ENCODE results near the gene ATP9A.

Gene ATP9A

DNA sequence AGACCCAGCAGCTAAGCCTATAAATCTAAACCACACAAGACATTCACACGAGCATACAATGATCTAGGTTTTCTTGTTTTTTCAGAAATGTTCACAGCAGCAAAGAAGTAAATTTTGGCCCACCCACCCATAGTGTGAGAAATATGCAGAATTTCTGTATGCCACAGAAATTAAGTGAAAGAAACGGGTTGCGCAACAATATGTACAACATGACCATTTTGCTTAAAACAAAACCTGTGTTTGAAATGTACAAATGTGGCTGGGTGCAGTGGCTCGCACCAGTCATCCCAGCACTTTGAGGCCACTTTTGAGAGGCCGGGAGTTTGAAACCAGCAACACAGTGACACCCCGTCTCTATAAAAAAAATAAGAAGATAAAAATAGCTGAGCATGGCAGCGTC lies 24.8 kb upstream of the ATP9A start:
- Histone ChIP-seq H3K9me3 (ENCODE audit: control insufficient read depth, insufficient read depth, low read depth, low read length) (no peaks in the 10 kb centered on the region), H3K36me3 (ENCODE audit: control insufficient read depth in 2 of 2, insufficient read depth in 1 of 2, low read length in 2 of 2) (no peaks in the 10 kb centered on the region), H3K4me3 (ENCODE audit: low read depth, low read length) (no peak overlapping the region), H3K4me1 (ENCODE audit: control insufficient read depth, insufficient read depth, low read length) (peaks cover 10% of the 10 kb centered on the region), H3K27ac (ENCODE audit: extremely low read depth, low read depth, low read length) (no peak overlapping the region)
- no peak for TF ChIP-seq IKZF3 (tag by site-specific recombination; IDR thresholded peaks at IDR 0.05)
- TF ChIP-seq ZNF585B (tag by site-specific recombination; IDR thresholded peaks at IDR 0.05), result no peak
- no peak for TF ChIP-seq ZNF571 (tag by site-specific recombination; IDR thresholded peaks at IDR 0.05)
- TF ChIP-seq, protein P1, sequence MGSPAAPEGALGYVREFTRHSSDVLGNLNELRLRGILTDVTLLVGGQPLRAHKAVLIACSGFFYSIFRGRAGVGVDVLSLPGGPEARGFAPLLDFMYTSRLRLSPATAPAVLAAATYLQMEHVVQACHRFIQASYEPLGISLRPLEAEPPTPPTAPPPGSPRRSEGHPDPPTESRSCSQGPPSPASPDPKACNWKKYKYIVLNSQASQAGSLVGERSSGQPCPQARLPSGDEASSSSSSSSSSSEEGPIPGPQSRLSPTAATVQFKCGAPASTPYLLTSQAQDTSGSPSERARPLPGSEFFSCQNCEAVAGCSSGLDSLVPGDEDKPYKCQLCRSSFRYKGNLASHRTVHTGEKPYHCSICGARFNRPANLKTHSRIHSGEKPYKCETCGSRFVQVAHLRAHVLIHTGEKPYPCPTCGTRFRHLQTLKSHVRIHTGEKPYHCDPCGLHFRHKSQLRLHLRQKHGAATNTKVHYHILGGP (tag by site-specific recombination; IDR thresholded peaks at IDR 0.05), result no peak
- no peak for TF ChIP-seq ZNF776 (tag by site-specific recombination; IDR thresholded peaks at IDR 0.05; ENCODE audit: borderline replicate concordance)
- TF ChIP-seq, protein P2, sequence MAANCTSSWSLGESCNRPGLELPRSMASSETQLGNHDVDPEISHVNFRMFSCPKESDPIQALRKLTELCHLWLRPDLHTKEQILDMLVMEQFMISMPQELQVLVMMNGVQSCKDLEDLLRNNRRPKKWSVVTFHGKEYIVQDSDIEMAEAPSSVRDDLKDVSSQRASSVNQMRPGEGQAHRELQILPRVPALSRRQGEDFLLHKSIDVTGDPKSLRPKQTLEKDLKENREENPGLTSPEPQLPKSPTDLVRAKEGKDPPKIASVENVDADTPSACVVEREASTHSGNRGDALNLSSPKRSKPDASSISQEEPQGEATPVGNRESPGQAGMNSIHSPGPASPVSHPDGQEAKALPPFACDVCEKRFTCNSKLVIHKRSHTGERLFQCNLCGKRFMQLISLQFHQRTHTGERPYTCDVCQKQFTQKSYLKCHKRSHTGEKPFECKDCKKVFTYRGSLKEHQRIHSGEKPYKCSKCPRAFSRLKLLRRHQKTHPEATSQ (tag by site-specific recombination; IDR thresholded peaks at IDR 0.05), result no peak
- TF ChIP-seq WT1 (tag by site-specific recombination; IDR thresholded peaks at IDR 0.05), result no peak
- TF ChIP-seq BCL11A (tag by site-specific recombination; IDR thresholded peaks at IDR 0.05; ENCODE audit: low read depth), result no peak
- TF ChIP-seq ZNF670 (tag by site-specific recombination; IDR thresholded peaks at IDR 0.05; ENCODE audit: low read depth), result no peak
- TF ChIP-seq GLIS1 (tag by site-specific recombination; IDR thresholded peaks at IDR 0.05), result no peak
- TF ChIP-seq, protein P3, sequence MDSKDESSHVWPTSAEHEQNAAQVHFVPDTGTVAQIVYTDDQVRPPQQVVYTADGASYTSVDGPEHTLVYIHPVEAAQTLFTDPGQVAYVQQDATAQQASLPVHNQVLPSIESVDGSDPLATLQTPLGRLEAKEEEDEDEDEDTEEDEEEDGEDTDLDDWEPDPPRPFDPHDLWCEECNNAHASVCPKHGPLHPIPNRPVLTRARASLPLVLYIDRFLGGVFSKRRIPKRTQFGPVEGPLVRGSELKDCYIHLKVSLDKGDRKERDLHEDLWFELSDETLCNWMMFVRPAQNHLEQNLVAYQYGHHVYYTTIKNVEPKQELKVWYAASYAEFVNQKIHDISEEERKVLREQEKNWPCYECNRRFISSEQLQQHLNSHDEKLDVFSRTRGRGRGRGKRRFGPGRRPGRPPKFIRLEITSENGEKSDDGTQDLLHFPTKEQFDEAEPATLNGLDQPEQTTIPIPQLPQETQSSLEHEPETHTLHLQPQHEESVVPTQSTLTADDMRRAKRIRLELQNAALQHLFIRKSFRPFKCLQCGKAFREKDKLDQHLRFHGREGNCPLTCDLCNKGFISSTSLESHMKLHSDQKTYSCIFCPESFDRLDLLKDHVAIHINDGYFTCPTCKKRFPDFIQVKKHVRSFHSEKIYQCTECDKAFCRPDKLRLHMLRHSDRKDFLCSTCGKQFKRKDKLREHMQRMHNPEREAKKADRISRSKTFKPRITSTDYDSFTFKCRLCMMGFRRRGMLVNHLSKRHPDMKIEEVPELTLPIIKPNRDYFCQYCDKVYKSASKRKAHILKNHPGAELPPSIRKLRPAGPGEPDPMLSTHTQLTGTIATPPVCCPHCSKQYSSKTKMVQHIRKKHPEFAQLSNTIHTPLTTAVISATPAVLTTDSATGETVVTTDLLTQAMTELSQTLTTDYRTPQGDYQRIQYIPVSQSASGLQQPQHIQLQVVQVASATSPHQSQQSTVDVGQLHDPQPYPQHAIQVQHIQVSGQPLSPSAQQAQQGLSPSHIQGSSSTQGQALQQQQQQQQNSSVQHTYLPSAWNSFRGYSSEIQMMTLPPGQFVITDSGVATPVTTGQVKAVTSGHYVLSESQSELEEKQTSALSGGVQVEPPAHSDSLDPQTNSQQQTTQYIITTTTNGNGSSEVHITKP (tag by site-specific recombination; IDR thresholded peaks at IDR 0.05), result no peak
- no peak for TF ChIP-seq ZNF792 (tag by site-specific recombination; IDR thresholded peaks at IDR 0.05)
- TF ChIP-seq, protein P4, sequence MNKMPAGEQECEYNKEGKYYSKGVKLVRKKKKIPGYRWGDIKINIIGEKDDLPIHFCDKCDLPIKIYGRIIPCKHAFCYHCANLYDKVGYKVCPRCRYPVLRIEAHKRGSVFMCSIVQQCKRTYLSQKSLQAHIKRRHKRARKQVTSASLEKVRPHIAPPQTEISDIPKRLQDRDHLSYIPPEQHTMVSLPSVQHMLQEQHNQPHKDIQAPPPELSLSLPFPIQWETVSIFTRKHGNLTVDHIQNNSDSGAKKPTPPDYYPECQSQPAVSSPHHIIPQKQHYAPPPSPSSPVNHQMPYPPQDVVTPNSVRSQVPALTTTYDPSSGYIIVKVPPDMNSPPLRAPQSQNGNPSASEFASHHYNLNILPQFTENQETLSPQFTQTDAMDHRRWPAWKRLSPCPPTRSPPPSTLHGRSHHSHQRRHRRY (tag by site-specific recombination; IDR thresholded peaks at IDR 0.05), result no peak
- CTCF ChIA-PET, result no interaction called here
- POLR2A ChIA-PET, result no interaction called here

DNA sequence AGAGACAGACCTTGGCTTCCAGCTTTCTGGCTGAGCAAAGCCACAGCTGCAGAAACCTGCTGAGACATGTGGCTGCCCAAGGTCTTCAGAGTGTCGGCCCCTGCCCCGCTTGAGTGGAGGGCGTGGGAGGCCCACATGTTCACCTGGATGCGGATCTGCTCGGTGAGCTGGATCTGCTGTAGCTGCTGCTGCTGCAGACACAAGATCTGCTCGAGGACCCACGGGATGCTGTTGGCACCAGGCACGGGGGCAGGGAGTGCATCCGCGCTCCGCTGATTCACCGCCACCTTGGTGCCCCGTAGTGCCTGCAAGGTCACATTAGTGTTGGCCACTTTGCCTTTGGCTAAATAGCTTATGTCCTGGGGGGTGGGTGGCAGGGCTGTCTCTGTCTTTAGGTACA lies 23.4 kb upstream of the ATP9A start:
- H3K4me3 ChIP-seq (ENCODE audit: low read depth, low read length), result no peak overlapping the region
- POLR2A ChIA-PET, result interaction anchor here (0.6 kb wide), 1 partner anchor 117 kb away, joined by 10 read pairs; no protein-coding TSS in a partner anchor
- H3K36me3 ChIP-seq (ENCODE audit: control insufficient read depth in 2 of 2, insufficient read depth in 1 of 2, low read length in 2 of 2), result no peaks in the 10 kb centered on the region
- no peak overlapping the region for H3K27ac ChIP-seq (ENCODE audit: extremely low read depth, low read depth, low read length)
- no peak for TF ChIP-seq PRDM1 (tag by site-specific recombination; IDR thresholded peaks at IDR 0.05)
- TF ChIP-seq ZSCAN16 (tag by site-specific recombination; IDR thresholded peaks at IDR 0.05), result no peak
- TF ChIP-seq ZNF596 (tag by site-specific recombination; IDR thresholded peaks at IDR 0.05), result no peak
- no peak for TF ChIP-seq ZNF416 (tag by site-specific recombination; IDR thresholded peaks at IDR 0.05)
- no peak for TF ChIP-seq ZBTB8A (tag by site-specific recombination; IDR thresholded peaks at IDR 0.05)
- TF ChIP-seq ZBTB21 (tag by site-specific recombination; IDR thresholded peaks at IDR 0.05), result no peak
- TF ChIP-seq, protein P5, sequence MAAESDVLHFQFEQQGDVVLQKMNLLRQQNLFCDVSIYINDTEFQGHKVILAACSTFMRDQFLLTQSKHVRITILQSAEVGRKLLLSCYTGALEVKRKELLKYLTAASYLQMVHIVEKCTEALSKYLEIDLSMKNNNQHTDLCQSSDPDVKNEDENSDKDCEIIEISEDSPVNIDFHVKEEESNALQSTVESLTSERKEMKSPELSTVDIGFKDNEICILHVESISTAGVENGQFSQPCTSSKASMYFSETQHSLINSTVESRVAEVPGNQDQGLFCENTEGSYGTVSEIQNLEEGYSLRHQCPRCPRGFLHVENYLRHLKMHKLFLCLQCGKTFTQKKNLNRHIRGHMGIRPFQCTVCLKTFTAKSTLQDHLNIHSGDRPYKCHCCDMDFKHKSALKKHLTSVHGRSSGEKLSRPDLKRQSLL (tag by site-specific recombination; IDR thresholded peaks at IDR 0.05), result no peak
- no peak for TF ChIP-seq ZNF132 (tag by site-specific recombination; IDR thresholded peaks at IDR 0.05; ENCODE audit: borderline replicate concordance)
- TF ChIP-seq ZNF433 (tag by site-specific recombination; IDR thresholded peaks at IDR 0.05; ENCODE audit: low read depth), result no peak
- TF ChIP-seq, protein P6, sequence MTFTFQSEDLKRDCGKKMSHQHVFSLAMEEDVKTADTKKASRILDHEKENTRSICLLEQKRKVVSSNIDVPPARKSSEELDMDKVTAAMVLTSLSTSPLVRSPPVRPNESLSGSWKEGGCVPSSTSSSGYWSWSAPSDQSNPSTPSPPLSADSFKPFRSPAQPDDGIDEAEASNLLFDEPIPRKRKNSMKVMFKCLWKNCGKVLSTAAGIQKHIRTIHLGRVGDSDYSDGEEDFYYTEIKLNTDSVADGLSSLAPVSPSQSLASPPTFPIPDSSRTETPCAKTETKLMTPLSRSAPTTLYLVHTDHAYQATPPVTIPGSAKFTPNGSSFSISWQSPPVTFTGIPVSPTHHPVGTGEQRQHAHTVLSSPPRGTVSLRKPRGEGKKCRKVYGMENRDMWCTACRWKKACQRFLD (tag by site-specific recombination; IDR thresholded peaks at IDR 0.05), result no peak
- TF ChIP-seq ZNF677 (tag by site-specific recombination; IDR thresholded peaks at IDR 0.05), result no peak
- no peaks in the 10 kb centered on the region for H3K9me3 ChIP-seq (ENCODE audit: control insufficient read depth, insufficient read depth, low read depth, low read length)
- H3K4me1 ChIP-seq (ENCODE audit: control insufficient read depth, insufficient read depth, low read length), result peaks cover 4% of the 10 kb centered on the region
- CTCF ChIA-PET, result interaction anchor here (0.6 to 1.0 kb wide), 2 partner anchors 174 to 640 kb away, joined by 3 read pairs; no protein-coding TSS in a partner anchor

Data from HEK293 (cell line).